NCI-H69 (cell line): ENCODE measurements around the gene DISP3.
A peak's percentile ranks its signal among the peaks of the same experiment; 100 is the strongest.

Source experiments
- DNase-seq: peaks from one replicate; lab custom pipeline; 2025; lab: John Stamatoyannopoulos, UW

Gene DISP3

DNA sequence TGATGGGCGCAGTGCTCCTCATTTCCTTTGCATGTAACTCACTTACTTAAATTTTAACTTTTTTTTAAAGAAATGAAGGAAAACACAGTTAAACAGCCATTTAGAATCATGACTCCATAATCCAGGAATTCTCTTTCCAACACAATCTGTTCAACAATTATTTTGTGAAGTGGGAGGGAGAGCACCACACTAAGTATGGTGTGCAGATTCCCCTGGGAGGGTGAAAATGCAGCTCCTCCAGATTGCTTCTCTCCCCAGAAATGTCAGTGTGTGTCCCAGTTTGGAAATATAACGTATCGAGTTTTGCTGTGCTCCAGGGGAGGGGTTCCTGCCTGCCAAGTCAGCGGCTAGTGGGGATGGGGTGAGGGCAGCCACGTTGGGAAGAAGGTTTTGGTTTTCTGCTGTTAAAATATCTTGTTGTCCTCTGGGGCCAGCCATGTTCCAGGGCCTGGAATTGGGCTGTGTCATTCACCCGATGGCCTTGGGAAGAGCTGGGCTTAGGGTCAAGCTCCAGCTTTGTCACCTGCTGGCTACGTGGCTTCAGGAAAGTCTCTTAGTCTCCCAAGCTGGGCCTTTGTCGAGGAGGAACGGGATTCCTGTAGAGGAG lies 17.3 kb upstream of the DISP3 start:
- DNase-seq = peak; percentile 55

DNA sequence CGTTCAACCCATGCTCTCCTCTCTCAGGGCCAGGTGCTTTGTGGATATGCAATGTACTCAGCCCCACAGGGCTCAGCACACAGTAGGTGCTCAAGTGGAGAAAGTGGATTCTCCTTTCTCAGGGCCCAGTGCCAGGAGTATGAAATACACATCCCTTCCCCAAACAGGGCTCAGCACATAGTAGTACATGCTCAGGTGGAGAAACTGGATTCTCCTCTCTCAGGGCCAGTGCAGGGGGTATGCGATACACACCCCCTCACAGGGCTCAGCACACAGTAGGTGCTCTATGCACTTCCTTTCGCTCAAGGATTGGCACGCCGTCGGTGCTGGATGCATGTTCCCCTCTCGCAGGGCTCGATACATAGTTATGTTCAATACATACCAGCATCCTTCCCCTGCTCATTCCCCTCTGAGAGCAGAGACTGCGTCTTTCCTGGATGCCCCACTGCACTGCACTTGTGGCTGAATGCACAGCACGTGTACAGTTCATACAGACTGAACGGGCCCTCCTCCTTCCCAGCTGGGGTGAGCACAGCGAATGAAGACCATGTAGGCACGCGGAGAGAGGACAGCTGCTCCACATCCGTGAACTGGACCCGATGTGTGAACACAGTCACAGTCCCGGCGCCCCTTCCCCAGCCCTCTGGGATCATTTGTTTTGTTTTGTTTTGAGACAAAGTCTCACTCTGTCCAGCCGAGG lies 16.6 kb upstream of the DISP3 start:
- DNase-seq = peak; percentile 11

DNA sequence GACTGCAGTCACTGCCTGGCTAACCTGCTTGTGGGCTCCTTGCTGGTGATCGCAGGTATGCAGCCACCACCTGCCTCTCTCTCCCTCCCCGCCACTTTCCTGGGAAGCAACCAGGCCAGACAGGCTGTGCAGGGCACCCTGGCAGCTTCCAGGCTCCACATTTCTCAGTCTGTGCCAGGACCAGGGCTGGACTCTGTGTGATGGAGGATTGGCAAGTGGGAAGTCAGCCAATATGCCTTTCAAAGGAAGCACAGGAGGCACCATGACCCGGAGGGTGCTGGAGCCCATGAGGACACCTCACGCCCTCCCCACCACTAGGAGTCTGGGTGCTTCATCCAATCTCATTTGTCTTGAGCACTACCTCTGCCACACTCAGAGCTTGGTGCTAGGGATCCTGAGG lies 15.8 kb upstream of the DISP3 start:
- peak; percentile 43 for DNase-seq

GRCh38 chr1:11465307-11465706 lies 13.6 kb upstream of the DISP3 start:
- no peak for DNase-seq

DNA sequence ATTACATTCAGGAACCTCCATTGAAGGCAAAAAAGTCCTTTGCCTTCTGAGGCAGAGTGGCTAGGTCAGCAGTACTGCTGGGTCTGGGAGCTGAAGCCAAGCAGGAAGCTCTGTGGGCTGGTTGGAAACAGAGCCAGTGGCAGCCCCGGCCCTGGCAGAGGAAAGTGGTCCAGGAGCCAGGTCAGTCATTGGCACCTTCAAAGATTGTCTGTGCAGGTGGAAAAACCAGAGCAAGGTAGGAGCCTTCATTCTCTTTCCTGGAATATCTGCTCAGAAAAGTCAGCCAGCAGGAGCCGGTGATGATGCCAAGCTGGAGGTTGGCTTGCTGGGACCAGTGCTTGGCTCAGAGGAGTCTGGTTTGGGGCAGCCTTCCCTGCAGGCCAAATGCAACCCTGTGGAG lies 12.5 kb upstream of the DISP3 start:
- no peak for DNase-seq

DNA sequence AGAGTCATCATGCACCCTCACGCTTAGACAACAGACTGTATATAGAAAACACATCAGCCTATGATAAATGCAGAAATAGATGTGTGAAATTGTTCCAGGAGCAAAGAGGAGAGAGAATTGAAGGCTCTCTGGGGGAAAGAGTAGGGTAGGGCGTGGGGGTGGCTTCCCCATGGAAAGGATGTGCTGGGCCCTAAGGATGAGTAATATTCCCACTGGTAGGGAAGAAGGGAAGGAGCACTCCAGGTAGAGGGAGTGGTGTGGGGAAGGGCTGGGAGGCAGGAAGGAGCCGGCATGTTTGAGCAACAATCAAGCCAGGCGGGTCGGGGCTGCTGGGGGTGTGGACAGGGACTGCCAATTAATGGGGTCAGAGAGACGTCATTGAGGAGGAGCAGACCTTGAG lies 10.1 kb upstream of the DISP3 start:
- peak; percentile 23 for DNase-seq

DNA sequence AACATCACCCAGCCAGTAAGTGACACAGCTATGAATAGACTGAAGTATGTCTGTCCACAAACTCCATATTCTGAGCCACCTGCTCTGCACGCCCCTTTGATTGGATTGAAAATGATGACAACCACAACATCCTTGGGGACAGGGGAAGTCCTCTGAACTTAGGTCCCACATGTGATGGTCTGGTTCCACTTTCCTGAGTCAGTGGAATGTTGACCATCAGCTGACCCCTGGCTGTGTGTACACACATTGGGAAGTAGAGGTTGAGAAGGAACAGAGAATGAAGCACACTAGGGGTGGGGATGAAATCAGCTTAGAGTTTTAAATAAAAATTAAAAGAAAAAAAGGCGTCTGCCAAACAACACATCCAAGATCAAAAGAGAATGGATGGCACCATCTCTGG lies 8.0 kb upstream of the DISP3 start:
- DNase-seq = no peak

- no peak for DNase-seq
These were observed 7.5 kb upstream of the DISP3 start for GRCh38 chr1:11471473-11471872.

- no peak for DNase-seq
These were observed 6.7 kb upstream of the DISP3 start for GRCh38 chr1:11472284-11472683.

DNA sequence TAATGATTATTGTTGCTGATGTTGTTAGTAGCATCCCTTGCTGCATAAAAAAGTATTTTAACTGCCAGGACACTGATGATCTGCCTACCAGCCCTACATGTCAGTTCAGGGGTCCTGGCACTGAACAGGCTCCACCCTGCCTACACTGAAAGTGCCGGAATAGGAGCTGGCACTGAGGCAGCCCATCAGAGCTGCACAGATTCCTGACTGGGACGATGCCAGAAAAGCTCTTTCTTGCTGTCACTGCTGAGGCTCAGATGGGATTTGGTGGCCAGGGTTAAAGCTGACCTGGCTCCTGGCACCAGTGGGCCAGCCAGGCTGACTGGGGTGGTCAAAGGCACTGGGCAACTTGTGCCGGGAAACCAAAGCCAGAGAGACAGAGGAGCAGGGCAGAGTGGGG lies 6.2 kb upstream of the DISP3 start:
- no peak for DNase-seq

GRCh38 chr1:11473491-11474034 lies 5.4 kb upstream of the DISP3 start:
- DNase-seq = no peak

DNA sequence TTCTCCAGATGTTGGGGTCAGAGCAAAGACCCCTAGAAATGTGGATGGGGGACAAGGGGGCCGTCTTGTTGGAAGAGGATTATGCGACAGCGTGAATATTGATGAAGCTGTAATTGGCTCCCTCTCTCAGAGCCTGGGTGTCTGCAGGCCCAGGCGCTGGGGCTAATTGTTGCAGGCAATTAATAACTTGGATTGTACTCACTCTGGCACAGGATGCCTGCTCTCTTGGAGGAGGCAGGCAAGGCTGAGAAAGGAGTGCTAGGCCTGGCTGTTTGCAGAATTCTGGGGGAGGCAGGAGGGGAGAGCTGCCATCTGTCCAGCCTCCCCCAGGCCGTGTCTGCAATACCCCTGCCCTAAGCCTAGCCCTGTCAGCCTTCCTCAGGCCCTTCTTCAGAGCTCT lies 4.1 kb upstream of the DISP3 start:
- peak; percentile 67 for DNase-seq

- peak; percentile 47 for DNase-seq
These were observed 3.2 kb upstream of the DISP3 start for GRCh38 chr1:11475748-11476147.

GRCh38 chr1:11479375-11479979 lies 522 bp downstream of the DISP3 start:
- DNase-seq = peak; percentile 41

DNA sequence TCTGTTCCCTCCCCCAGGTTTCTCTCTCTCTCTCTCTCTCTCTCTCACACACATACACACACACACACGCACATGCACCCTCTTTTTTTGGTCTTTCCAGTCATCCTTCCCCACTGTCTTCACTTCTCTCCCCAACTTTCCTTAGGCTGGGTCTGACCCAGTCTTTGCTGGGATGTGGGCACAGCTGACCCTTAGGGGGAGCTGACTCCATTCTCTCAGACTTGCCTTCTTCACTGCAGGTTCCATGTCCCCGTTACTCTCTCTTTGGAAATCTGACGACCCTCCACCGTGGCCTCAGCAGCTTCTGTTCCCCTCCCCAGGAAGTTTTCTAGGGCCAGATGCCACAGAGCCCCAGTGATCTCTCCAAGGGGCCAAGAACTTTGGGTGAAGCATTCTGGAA lies 2.1 kb downstream of the DISP3 start:
- no peak for DNase-seq

DNA sequence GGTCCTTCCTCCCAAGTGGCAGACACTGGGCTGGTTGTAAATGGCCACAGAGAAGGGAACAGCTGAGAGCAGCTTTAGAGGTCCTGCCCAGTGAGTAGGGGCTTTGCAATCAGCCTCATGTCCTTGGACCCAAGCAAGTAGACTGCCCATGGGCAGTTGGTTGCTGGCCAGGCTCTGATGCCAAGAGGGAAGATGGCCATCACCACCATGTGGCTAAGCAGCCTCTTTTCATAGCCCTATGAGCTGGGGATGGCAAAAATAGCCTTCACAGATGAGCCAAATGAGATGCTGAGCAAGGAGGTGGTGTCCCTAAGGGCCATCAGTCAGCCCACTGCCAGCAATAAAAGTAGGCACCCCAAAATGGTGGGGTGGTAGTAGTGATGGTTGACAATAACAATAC lies 3.2 kb downstream of the DISP3 start:
- DNase-seq = no peak

GRCh38 chr1:11482701-11483479 lies 3.9 kb downstream of the DISP3 start:
- DNase-seq = no peak

DNA sequence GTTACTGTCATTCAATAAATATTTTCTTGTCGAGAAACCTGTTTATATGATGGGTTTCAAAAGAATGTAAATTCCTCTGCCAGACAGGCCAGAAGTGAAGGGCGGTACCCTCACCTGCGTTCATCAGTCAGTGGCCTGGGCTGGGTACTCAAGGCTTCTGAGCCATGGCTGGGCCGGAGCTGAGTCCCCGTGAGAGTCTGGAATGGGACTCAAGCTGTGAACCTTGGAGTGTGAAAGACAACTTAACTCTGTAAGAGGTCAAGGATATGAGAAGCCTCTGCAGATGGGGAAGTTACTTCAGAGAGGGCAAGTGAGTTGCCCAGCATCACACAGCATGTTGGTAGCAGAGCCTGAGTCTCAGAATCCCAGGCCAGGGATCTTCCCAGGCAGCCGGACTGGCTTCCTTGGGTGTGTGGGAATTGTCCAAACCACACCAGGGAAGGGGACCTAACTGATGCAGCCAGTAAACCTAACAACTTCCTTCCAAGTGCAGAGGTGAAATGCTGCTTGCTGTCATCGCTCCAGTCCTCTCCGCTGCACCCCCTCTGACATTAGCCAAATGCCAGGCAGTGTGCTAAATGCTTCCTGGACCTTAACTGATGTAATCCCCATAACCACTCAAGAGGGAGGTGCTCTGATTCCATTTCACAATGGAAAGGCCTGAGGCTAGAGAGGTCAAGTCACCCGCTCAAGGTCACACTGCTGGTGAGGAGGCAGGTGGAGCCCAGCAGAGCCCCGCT lies 4.8 kb downstream of the DISP3 start:
- no peak for DNase-seq

- peak; percentile 93 for DNase-seq
These were observed 5.3 kb downstream of the DISP3 start for GRCh38 chr1:11484321-11484655.

DNA sequence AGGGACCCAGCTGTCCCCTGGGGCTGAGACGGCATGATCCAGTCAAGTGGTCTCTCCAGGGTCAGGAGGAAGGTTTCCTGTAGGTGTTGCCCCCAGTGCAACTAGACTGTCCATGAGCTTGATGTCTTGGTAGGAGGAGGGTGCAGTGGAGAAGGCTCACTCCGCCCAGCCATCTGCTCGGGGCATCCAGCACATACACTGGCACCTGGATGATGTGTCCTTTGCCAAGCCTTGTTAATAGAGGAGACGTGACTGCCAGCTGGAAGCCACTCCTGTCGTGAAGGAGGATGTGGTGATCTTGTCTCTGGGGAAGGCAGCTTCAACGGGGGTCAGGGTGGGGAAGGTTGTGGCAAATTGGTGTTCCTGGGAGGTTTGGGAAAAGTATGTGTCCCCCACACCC lies 6.2 kb downstream of the DISP3 start:
- DNase-seq = peak; percentile 83

DNA sequence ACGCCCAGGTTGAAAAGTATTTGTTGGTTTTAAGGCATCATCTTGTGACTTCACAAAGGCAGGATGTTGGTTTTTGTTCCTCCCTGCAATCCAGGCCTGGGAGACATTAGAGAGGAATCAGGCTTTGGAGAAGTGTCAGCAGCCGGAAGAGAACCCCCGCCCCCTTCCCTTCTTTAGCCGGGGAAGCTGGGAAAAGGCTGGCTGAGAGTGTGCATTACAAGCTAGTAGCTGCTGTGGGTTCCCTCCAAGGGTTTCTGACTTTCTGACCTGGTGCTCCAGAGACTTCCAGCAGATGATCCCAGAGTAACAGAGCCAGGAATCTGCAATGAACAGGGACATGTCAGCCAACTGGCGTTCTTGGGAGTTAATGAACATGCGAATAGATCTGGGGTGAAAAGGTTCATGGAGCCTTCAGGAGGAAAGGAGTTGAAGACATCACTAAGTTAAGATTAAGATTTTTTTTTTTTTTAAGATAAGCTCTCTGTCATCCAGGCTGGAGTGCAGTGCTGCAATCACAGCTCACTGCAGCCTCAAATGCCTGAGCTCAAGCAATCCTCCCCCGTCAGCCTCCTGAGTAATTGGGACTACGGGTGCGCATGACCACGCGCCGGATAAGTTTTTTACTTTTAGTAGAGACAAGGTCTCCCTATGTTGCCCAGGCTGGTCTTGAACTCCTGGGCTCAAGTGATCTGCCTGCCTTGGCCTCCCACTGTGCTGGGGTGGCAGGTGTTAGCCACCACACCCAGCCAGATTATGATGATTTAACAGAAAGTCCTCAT lies 7.5 kb downstream of the DISP3 start:
- DNase-seq = no peak
